GM12878 (cell line): ENCODE data around the gene TOLLIP. TPM values are rescaled to one million over a fixed set of nuclear protein-coding genes. Genes with fewer than 3 reads are reported as not detected.

ENCODE experiments used
- ATAC-seq: fragments of 200-7000 bp; cut with Tn5 transposase; 3 replicates; pipeline ENCODE4 v1.9.1; 2020; ENCODE audit warnings: mild to moderate bottlenecking, moderate library complexity
- BruUV-seq: library from RNA; stranded (reverse); fragments of 400-500 nt; replicated peaks from 2 replicates; lab custom pipeline; 2021; lab: Mats Ljungman, UMichigan
- CTCF ChIA-PET: fragments of 300-600 bp; sonication (Branson Sonifier 250); formaldehyde crosslinking; extraction: SDS; loops from one replicate; lab custom pipeline; 2021; ENCODE audit warnings: inconsistent platforms; lab: Yijun Ruan, JAX
- POLR2A ChIA-PET: fragments of 350-600 bp; formaldehyde crosslinking; extraction: SDS; loops from one replicate; lab custom pipeline; 2021; ENCODE audit warnings: inconsistent platforms; lab: Charles Lee
- RAD21 ChIA-PET: fragments of 300-600 bp; sonication (Branson Sonifier 250); formaldehyde crosslinking; loops from one replicate; lab custom pipeline; 2023; ENCODE audit warnings: antibody characterized with exemption; ENCODE audit not compliant: unreplicated experiment; lab: Charles Lee
- SMC1A ChIA-PET: fragments of 300-600 bp; sonication (Branson Sonifier 250); formaldehyde crosslinking; loops from one replicate; lab custom pipeline; 2023; ENCODE audit not compliant: unreplicated experiment, uncharacterized antibody; lab: Charles Lee
- DNase-seq: peaks from one replicate; pipeline ENCODE4 v3.0.0-alpha.2; 2011; ENCODE audit warnings: low read depth, low spot score
- FAIRE-seq: peaks from 3 replicates; lab custom pipeline; 2011; peaks lifted over from hg19 to GRCh38; lab: Jason Lieb, UNC
- H2AFZ ChIP-seq: 2 replicates; pipeline ENCODE4 v1.6.0; 2011; ENCODE audit warnings: low read depth, low read length, control low read depth; ENCODE audit not compliant: control insufficient read depth
- H3K27ac ChIP-seq: 2 replicates; pipeline ENCODE4 v1.5.1; 2011; ENCODE audit warnings: control low read depth; ENCODE audit not compliant: control insufficient read depth, insufficient read depth
- H3K27me3 ChIP-seq, 2 experiments: replicated peaks in 1 of 2; 2 replicates each; pipeline versions ENCODE4 v1.6.0 to v1.6.1; 2011; ENCODE audit warnings: low read length in 1 of 2; ENCODE audit not compliant: control insufficient read depth in 2 of 2, insufficient read depth in 2 of 2
- H3K36me3 ChIP-seq, 2 experiments: 2 replicates each; pipeline ENCODE4 v1.5.1; 2011; ENCODE audit warnings: low read length in 1 of 2; ENCODE audit not compliant: control insufficient read depth in 2 of 2, insufficient read depth in 2 of 2
- H3K4me1 ChIP-seq: 2 replicates; pipeline ENCODE4 v1.6.1; 2011; ENCODE audit warnings: mild to moderate bottlenecking, low read length, moderate library complexity, mixed read lengths; ENCODE audit not compliant: control insufficient read depth, insufficient read depth
- H3K4me2 ChIP-seq: 2 replicates; pipeline ENCODE4 v1.6.0; 2011; ENCODE audit warnings: control low read depth; ENCODE audit not compliant: control insufficient read depth, insufficient read depth
- H3K4me3 ChIP-seq: fragments of 200-600 bp; sonication (generic); 2 replicates; pipeline ENCODE4 v1.5.1; 2016
- H3K79me2 ChIP-seq: 2 replicates; pipeline ENCODE4 v1.6.0; 2011; ENCODE audit warnings: low read length; ENCODE audit not compliant: control insufficient read depth, insufficient read depth
- H3K9ac ChIP-seq: 2 replicates; pipeline ENCODE4 v1.8.0; 2011; ENCODE audit warnings: low read length, control low read depth, mixed read lengths; ENCODE audit not compliant: control insufficient read depth, insufficient read depth
- H3K9me3 ChIP-seq: replicated peaks from 3 replicates; pipeline ENCODE4 v1.5.1; 2011; ENCODE audit warnings: mild to moderate bottlenecking, low read length; ENCODE audit not compliant: control insufficient read depth, insufficient read depth
- H4K20me1 ChIP-seq: 2 replicates; pipeline ENCODE4 v1.6.0; 2011; ENCODE audit not compliant: control insufficient read depth, insufficient read depth
- ASH2L ChIP-seq: fragments of 300-600, 200-600 bp; sonication (generic); IDR thresholded peaks from 2 replicates; pipeline ENCODE4 v1.6.1; 2017; ENCODE audit warnings: low read depth, mild to moderate bottlenecking, borderline replicate concordance
- CBX3 ChIP-seq: fragments of 200-600 bp; sonication (generic); IDR thresholded peaks from 2 replicates; pipeline ENCODE4 v1.6.1; 2016; ENCODE audit warnings: low read depth, borderline replicate concordance
- EED ChIP-seq: sonication (generic); IDR thresholded peaks from 2 replicates; pipeline ENCODE4 v1.6.1; 2016; ENCODE audit warnings: antibody characterized with exemption, low read depth
- ESRRA ChIP-seq: IDR thresholded peaks from 2 replicates; pipeline ENCODE4 v1.6.1; 2012; ENCODE audit warnings: mild to moderate bottlenecking, low read length, improper control_type of control experiment
- HDAC2 ChIP-seq: fragments of 200-600 bp; sonication (generic); IDR thresholded peaks from 2 replicates; pipeline ENCODE4 v1.6.1; 2017
- IKZF1 ChIP-seq: fragments of 450-650 bp; conservative IDR thresholded peaks from 2 replicates; pipeline ENCODE4 v1.6.1; 2017; ENCODE audit warnings: antibody characterized with exemption, mild to moderate bottlenecking
- MEF2B ChIP-seq: fragments of 450-650 bp; IDR thresholded peaks from 2 replicates; pipeline ENCODE4 v1.6.1; 2018; ENCODE audit warnings: mild to moderate bottlenecking, moderate library complexity; ENCODE audit not compliant: partially characterized antibody, poor library complexity, severe bottlenecking
- MXI1 ChIP-seq: fragments of 150-350 bp; IDR thresholded peaks from 2 replicates; pipeline ENCODE4 v1.6.1; 2011; ENCODE audit warnings: low read depth, mild to moderate bottlenecking, inconsistent platforms, low read length, improper control_type of control experiment
- NFYB ChIP-seq: IDR thresholded peaks from 2 replicates; pipeline ENCODE4 v1.6.1; 2011; ENCODE audit warnings: low read depth, mild to moderate bottlenecking, low read length, improper control_type of control experiment, moderate library complexity; ENCODE audit not compliant: insufficient read depth
- POLR2AphosphoS5 ChIP-seq: IDR thresholded peaks from 2 replicates; pipeline ENCODE4 v1.6.1; 2011; ENCODE audit warnings: mild to moderate bottlenecking, low read length, inconsistent platforms
- POU2F2 ChIP-seq: IDR thresholded peaks from 3 replicates; pipeline ENCODE4 v1.6.1; 2011; ENCODE audit warnings: low read depth, mild to moderate bottlenecking, low read length, borderline replicate concordance
- SPI1 ChIP-seq: IDR thresholded peaks from 2 replicates; pipeline ENCODE4 v1.6.1; 2011; ENCODE audit warnings: low read depth, mild to moderate bottlenecking, low read length, moderate library complexity, borderline replicate concordance; ENCODE audit not compliant: insufficient read depth
- WRNIP1 ChIP-seq: IDR thresholded peaks from 2 replicates; pipeline ENCODE4 v1.6.1; 2011; ENCODE audit warnings: low read depth, low read length, improper control_type of control experiment, borderline replicate concordance
- ZBED1 ChIP-seq: IDR thresholded peaks from 2 replicates; pipeline ENCODE4 v1.6.1; 2016; ENCODE audit warnings: borderline replicate concordance
- ZBTB4 ChIP-seq: fragments of 450-650 bp; formaldehyde crosslinking; IDR thresholded peaks from 2 replicates; pipeline ENCODE4 v1.4.0; 2022; ENCODE audit warnings: mild to moderate bottlenecking, moderate library complexity
- WGBS: methylation state at CpG from one replicate; pipeline ENCODE4 v1.1.6; 2016; ENCODE audit warnings: low lambda C conversion rate; ENCODE audit not compliant: insufficient replicate concordance, insufficient coverage; ENCODE audit errors: missing lambda C conversion rate; 5-methylcytosine and 5-hydroxymethylcytosine counted together
- in situ Hi-C: fragments of 300-500 bp; cut with MboI; formaldehyde crosslinking; loops from 9 replicates; pipeline ENCODE4 v1.14.3; 2018; ENCODE audit warnings: mixed read lengths
- intact Hi-C: fragments of 100-400 bp; cut with micrococcal nuclease; formaldehyde crosslinking; loops from one replicate; pipeline ENCODE4 v1.14.2; 2022; ENCODE audit not compliant: unreplicated experiment
- polyA plus RNA-seq, 11 experiments: library from polyadenylated mRNA; depleted of rRNA in 4 of 11; unstranded in 6 of 11; stranded (reverse) in 5 of 11; fragments of >200 nt; fragmentation: Nextera tagmentation in 4 of 11; fragmentation: Illumina TruSeq in 1 of 11; extraction: Ambion mirVana in 4 of 11; extraction: Trizol in 1 of 11; gene quantifications; 1 replicate in 1 of 11; 2 replicates in 10 of 11; pipeline versions ENCODE4 v1.2.1 to v1.2.3, GENCODE V29; 2011 to 2016; ENCODE audit warnings: inconsistent platforms in 2 of 11, missing spikeins in 2 of 11, low read depth in 1 of 11
- total RNA-seq, 4 experiments: library from RNA; depleted of rRNA in 3 of 4; stranded (reverse); fragments of >200 nt in 3 of 4; fragmentation: Illumina TruSeq in 1 of 4; extraction: Trizol in 1 of 4; gene quantifications; 2 replicates each; pipeline versions ENCODE4 v1.2.1 to v1.2.3, GENCODE V29; 2013 to 2021
- TF ChIP-seq, protein P1 (sequence below): fragments of 450-650 bp; IDR thresholded peaks from 2 replicates; pipeline ENCODE4 v1.6.1; 2017; ENCODE audit warnings: antibody characterized with exemption, mild to moderate bottlenecking, moderate library complexity

Gene TOLLIP
- total and polyA plus RNA-seq, 10 of the 15 experiments (the other 5 are each of a cell fraction or from before 2014, with no cell fraction given) = 0.47 to 39.5 (median 21.6) TPM

DNA sequence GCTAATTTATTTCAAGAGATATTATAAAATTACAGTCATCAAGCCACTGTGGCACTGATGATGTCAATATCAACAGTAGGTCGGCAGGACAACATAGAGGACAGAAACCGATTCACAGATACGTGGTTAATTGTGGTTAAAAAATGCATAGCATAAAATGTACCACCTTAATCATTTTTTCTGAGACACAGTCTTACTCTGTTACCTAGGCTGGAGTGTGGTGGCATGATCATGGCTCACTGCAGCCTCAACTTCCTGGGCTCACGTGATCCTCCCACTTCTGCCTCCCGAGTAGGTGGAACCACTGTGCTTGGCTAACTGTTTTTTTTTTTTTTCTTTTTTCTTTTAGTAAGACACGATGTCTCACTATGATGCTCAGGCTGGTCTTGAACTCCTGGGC, 21.0 kb upstream of the TOLLIP start:
- no peaks in the 10 kb centered on the region for H3K27me3 ChIP-seq
- FAIRE-seq = no peak
- no TSS peak for BruUV-seq
- H2AFZ ChIP-seq = no peak overlapping the region
- ChIA-PET RAD21 (no interaction called here), POLR2A (no interaction called here), CTCF (no interaction called here), SMC1A (interaction anchor here (1.1 kb wide), 1 partner anchor 19 kb away, joined by 4 read pairs; no protein-coding TSS in a partner anchor)
- H3K4me2 ChIP-seq = no peak overlapping the region
- H4K20me1 ChIP-seq = no peaks in the 10 kb centered on the region
- in situ Hi-C loops = no loop called here
- intact Hi-C loops = no loop called here
- no peak for DNase-seq
- WGBS = 43% methylated on average over 6 of the region's 6 CpGs
- H3K9ac ChIP-seq = no peak overlapping the region
- no peak overlapping the region for H3K4me3 ChIP-seq
- peaks cover 3% of the 10 kb centered on the region for H3K4me1 ChIP-seq
- H3K9me3 ChIP-seq = peaks cover 4% of the 10 kb centered on the region
- no peaks in the 10 kb centered on the region for H3K36me3 ChIP-seq
- no peak overlapping the region for H3K27ac ChIP-seq
- ATAC-seq = no peak
- H3K79me2 ChIP-seq = no peaks in the 10 kb centered on the region
- TF ChIP-seq POLR2AphosphoS5 (no peak), ZBTB4 (CRISPR knock-in tag) (no peak), MEF2B (no peak), EED (no peak), WRNIP1 (no peak), ESRRA (no peak), POU2F2 (no peak), IKZF1 (no peak), ASH2L (no peak), CBX3 (no peak), ZBED1 (no peak), SPI1 (no peak), MXI1 (no peak), HDAC2 (no peak), NFYB (no peak)
- TF ChIP-seq, protein P1, sequence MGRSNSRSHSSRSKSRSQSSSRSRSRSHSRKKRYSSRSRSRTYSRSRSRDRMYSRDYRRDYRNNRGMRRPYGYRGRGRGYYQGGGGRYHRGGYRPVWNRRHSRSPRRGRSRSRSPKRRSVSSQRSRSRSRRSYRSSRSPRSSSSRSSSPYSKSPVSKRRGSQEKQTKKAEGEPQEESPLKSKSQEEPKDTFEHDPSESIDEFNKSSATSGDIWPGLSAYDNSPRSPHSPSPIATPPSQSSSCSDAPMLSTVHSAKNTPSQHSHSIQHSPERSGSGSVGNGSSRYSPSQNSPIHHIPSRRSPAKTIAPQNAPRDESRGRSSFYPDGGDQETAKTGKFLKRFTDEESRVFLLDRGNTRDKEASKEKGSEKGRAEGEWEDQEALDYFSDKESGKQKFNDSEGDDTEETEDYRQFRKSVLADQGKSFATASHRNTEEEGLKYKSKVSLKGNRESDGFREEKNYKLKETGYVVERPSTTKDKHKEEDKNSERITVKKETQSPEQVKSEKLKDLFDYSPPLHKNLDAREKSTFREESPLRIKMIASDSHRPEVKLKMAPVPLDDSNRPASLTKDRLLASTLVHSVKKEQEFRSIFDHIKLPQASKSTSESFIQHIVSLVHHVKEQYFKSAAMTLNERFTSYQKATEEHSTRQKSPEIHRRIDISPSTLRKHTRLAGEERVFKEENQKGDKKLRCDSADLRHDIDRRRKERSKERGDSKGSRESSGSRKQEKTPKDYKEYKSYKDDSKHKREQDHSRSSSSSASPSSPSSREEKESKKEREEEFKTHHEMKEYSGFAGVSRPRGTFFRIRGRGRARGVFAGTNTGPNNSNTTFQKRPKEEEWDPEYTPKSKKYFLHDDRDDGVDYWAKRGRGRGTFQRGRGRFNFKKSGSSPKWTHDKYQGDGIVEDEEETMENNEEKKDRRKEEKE = no peak
